Ishikawa (cell line): ENCODE data around the gene MAGI2.

Source experiments
- CREB1 ChIP-seq: IDR thresholded peaks from 2 replicates; pipeline ENCODE4 v1.6.1; 2012; ENCODE audit warnings: low read depth
- MAX ChIP-seq: IDR thresholded peaks from 2 replicates; pipeline ENCODE4 v1.6.1; 2012
- NFIC ChIP-seq: IDR thresholded peaks from 2 replicates; pipeline ENCODE4 v1.6.1; 2012
- TAF1 ChIP-seq: IDR thresholded peaks from 2 replicates; pipeline ENCODE4 v1.6.1; 2012; ENCODE audit warnings: low read depth, mild to moderate bottlenecking
- TEAD4 ChIP-seq: IDR thresholded peaks from 2 replicates; pipeline ENCODE4 v1.6.1; 2012

GRCh38 chr7:78450706-78451105 is 1002.8 kb downstream of the MAGI2 start:
- no peak for TF ChIP-seq TAF1
- TF ChIP-seq CREB1: no peak
- TF ChIP-seq TEAD4: no peak
- TF ChIP-seq NFIC: no peak
- TF ChIP-seq MAX: no peak
